BJ (cell line): ENCODE data around the gene GABBR2. TPM values are rescaled to one million over a fixed set of nuclear protein-coding genes. Genes with fewer than 3 reads are reported as not detected.
A peak's percentile ranks its signal among the peaks of the same experiment; 100 is the strongest.
"Not testable (repeated sequence)": the region's sequence is repeated elsewhere in the genome, so short reads cannot be mapped to it uniquely, and the experiment has no call there.

Source experiments
- CTCF ChIA-PET: fragments of 350-600 bp; formaldehyde crosslinking; extraction: SDS; loops from one replicate; lab custom pipeline; 2021; ENCODE audit warnings: antibody characterized with exemption, inconsistent platforms; lab: Yijun Ruan, JAX
- POLR2A ChIA-PET: fragments of 300-600 bp; sonication (Branson Sonifier 250); formaldehyde crosslinking; extraction: SDS; loops from one replicate; lab custom pipeline; 2021; ENCODE audit warnings: antibody characterized with exemption; lab: Charles Lee
- DNase-seq: peaks from one replicate; pipeline ENCODE4 v3.0.0-alpha.2; 2011; ENCODE audit warnings: low read depth
- H3K27me3 ChIP-seq: 2 replicates; pipeline ENCODE4 v1.6.0; 2011; ENCODE audit warnings: low read length; ENCODE audit not compliant: control insufficient read depth, insufficient read depth
- H3K36me3 ChIP-seq: 2 replicates; pipeline ENCODE4 v1.5.1; 2011; ENCODE audit warnings: low read length; ENCODE audit not compliant: control insufficient read depth, insufficient read depth
- H3K4me3 ChIP-seq: 2 replicates; pipeline ENCODE4 v1.5.1; 2011; ENCODE audit warnings: low read depth, mild to moderate bottlenecking, control low read depth, low read length
- polyA plus RNA-seq: library from polyadenylated mRNA; depleted of rRNA; stranded (reverse); fragments of >200 nt; gene quantifications from 2 replicates; pipeline ENCODE4 v1.2.3, GENCODE V29; 2011
- TF ChIP-seq, protein P1 (sequence below): IDR thresholded peaks from 2 replicates; pipeline ENCODE4 v1.5.1; 2011; ENCODE audit warnings: low read depth, mild to moderate bottlenecking, control low read depth, inconsistent platforms, low read length, moderate library complexity; ENCODE audit not compliant: insufficient read depth

Gene GABBR2
- polyA plus RNA-seq, 1 experiment, result 1.6 TPM

DNA sequence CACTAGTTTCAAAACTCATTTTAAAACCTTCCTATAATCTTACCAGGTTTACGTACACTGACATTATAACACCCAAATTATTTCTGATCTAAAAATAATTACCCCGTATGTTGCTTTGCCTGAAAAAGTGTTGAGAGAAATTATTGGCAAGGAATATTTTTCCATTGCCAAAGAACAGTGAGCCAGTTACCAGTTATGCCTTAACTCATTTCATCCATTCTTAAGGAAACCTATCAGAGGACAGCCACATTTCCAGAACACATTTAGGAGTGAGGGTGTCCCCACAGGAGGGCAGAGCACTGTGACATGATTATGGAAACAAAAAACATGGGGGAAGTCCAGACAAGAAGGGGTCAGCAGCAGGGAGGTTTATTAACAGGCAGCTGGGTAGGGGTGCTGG is 52.2 kb downstream of the GABBR2 start:
- DNase-seq, result no peak
- Histone ChIP-seq H3K27me3 (no peaks in the 10 kb centered on the region), H3K4me3 (no peak overlapping the region), H3K36me3 (no peaks in the 10 kb centered on the region)
- ChIA-PET CTCF (interaction anchor here (0.7 kb wide), 1 partner anchor 17 kb away, joined by 4 read pairs; no protein-coding TSS in a partner anchor), POLR2A (interaction anchor here (0.6 kb wide), 1 partner anchor 600 kb away, joined by 3 read pairs; the partner anchor contains the start of gene NANS)
- TF ChIP-seq, protein P1, sequence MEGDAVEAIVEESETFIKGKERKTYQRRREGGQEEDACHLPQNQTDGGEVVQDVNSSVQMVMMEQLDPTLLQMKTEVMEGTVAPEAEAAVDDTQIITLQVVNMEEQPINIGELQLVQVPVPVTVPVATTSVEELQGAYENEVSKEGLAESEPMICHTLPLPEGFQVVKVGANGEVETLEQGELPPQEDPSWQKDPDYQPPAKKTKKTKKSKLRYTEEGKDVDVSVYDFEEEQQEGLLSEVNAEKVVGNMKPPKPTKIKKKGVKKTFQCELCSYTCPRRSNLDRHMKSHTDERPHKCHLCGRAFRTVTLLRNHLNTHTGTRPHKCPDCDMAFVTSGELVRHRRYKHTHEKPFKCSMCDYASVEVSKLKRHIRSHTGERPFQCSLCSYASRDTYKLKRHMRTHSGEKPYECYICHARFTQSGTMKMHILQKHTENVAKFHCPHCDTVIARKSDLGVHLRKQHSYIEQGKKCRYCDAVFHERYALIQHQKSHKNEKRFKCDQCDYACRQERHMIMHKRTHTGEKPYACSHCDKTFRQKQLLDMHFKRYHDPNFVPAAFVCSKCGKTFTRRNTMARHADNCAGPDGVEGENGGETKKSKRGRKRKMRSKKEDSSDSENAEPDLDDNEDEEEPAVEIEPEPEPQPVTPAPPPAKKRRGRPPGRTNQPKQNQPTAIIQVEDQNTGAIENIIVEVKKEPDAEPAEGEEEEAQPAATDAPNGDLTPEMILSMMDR, result no peak

DNA sequence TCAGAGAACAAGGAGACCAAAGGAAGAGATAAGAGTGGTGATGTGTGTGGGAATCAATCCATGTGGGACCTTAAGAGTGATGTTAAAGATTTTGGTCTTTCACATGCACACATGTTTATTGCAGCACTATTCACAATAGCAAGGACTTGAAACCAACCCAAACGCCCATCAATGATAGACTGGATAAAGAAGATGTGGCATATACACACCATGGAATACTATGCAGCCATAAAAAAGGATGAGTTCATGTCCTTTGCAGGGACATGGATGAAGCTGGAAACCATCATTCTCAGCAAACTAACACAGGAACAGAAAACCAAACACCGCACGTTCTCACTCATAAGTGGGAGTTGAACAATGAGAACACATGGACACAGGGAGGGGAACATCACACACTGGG is 53.3 kb downstream of the GABBR2 start:
- CTCF ChIA-PET, POLR2A ChIA-PET: not testable (repeated sequence)

DNA sequence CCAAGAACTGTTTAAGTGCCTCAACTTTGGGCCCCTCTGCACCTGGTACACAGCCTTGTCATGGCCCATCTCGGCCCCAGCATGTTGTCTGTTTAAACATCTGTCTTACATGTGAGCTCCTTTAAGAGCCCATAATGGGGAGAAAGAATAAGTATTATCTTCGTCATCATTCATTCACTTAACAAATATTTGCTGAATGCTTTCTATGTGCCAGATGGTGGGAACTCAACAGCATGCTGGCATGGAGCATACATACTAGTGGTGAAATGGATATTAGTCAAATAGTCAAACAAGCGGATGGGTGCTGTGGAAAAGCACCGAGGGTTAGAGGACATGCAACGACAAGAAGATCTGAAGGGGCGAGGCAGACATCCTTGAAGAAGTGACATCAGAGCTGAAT is 54.5 kb downstream of the GABBR2 start:
- ChIA-PET POLR2A (no interaction called here), CTCF (interaction anchor here (1.3 kb wide), 1 partner anchor 10 kb away, joined by 3 read pairs; no protein-coding TSS in a partner anchor)
- Histone ChIP-seq H3K4me3 (no peak overlapping the region), H3K27me3 (peaks cover 1% of the 10 kb centered on the region; the same call in 1 of the 2 replicates), H3K36me3 (no peaks in the 10 kb centered on the region)
- DNase-seq, result peak; percentile 70
- TF ChIP-seq, protein P1, result no peak

More for the DNA sequence above, 53.3 kb downstream of the GABBR2 start:
- H3K36me3 ChIP-seq, H3K4me3 ChIP-seq, H3K27me3 ChIP-seq, DNase-seq: not testable (repeated sequence)

DNA sequence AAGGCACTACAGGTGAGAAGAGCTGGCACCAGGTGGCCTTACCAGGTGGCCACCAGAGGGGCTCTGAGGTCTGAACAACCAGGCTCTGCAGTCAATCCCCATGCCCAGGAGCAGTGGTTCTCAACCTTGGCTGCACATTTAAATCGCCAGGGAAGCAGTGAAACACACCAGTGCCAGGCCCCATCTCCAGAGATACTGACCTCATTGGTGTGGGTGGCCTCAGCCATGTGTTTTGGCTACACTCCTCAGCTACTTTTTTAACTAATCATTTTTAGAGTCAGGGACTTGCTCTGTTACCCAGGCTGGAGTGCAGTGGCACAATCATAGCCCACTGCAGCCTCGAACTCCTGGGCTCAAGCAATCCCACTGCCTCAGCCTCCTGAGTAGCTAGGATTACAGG is 56.0 kb downstream of the GABBR2 start:
- Histone ChIP-seq H3K36me3 (no peaks in the 10 kb centered on the region), H3K27me3 (peaks cover 2% of the 10 kb centered on the region; the same call in 1 of the 2 replicates), H3K4me3 (no peak overlapping the region)
- no peak for DNase-seq
- ChIA-PET CTCF (no interaction called here), POLR2A (no interaction called here)
- TF ChIP-seq, protein P1, result no peak

DNA sequence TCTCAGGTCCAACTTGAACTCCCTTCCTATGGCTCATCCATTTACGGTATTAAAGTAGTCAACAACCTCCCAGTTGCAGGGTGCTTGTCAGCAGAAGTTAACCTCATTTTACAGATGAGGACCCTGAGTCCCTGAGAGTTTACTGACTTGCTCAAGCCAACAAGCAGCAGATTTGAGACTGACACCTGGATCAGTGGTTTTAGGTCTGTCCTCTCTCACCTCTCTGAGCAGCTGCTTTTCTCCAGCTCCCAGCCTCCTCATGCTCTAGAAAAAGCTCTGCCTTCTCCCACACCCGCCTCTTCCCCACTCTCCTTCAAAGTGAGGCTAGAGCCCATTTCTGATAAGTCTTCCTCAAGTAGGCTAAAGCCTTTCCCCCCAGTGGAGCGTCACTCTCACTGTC is 56.4 kb downstream of the GABBR2 start:
- no peak for DNase-seq
- Histone ChIP-seq H3K36me3 (no peaks in the 10 kb centered on the region), H3K27me3 (peaks cover 2% of the 10 kb centered on the region; the same call in 1 of the 2 replicates), H3K4me3 (no peak overlapping the region)
- TF ChIP-seq, protein P1, result no peak
- POLR2A ChIA-PET, result no interaction called here
- CTCF ChIA-PET, result no interaction called here

DNA sequence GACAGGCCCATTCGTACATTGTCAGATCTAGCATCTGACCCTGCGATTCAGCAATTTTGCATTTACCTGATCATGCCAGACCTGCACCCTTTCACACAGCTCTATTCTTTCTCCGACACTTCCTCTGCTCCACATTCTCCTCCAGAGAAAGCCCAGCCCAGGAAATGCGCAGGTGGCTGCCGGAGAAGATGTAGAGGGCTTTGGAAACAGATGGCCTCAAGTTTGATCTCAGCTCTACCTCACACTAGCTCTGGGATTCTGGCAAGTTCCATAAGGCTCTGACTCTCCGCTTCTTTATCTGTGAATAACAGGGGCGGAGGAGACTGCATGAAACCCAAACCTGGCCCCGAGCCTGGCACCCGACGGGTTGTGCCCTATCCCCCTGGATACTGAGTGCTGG is 61.5 kb downstream of the GABBR2 start:
- Histone ChIP-seq H3K27me3 (peaks cover 5% of the 10 kb centered on the region), H3K36me3 (no peaks in the 10 kb centered on the region), H3K4me3 (no peak overlapping the region)
- CTCF ChIA-PET, result no interaction called here
- DNase-seq, result no peak
- TF ChIP-seq, protein P1, result no peak
- POLR2A ChIA-PET, result no interaction called here
